Measurements from ENCODE around the gene ARIH1.

The ARIH1 gene

DNA sequence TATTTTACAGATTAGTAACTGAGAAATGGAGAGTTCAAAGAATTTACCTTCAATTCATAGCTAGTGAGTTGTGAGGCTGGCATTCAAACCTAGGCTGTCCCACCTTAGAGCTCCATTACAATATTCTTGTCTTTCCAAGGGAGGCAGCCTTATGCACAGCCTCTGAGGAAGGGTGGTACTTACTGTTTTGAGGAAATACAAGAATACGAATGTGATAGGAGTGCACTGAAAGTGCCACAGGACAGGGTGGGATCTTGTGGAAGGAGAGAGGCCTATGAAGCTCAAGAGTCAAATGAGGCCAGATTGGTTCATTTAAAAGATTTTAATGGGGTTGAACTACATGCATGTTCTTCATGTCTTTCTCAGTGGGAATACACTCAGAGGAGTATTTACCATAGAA is 86.3 kb downstream of the ARIH1 start:
- no peak overlapping the region for H3K4me3 ChIP-seq (ENCODE audit: low read depth, low read length)

DNA sequence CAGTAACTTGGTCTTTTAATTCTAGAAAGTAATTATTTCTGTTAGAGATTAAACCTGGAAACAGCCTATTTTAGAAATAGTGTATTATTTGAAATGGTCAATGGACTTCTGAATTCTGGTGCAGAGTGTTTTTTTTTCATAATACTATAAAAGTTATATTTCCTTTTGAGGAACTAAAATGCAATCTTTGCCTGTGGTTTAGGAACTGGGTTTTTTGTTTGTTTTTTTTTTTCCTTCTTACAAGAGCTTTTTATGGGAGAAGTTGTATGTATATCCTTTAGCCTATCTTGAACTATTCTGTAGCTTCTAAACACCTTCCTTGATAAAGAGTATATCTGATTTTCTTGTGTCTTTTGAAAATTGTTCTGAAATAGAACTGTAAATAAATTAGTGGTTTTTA is 88.3 kb downstream of the ARIH1 start:
- H3K4me3 ChIP-seq (ENCODE audit: low read depth, low read length): no peak overlapping the region
- TF ChIP-seq, protein P1, sequence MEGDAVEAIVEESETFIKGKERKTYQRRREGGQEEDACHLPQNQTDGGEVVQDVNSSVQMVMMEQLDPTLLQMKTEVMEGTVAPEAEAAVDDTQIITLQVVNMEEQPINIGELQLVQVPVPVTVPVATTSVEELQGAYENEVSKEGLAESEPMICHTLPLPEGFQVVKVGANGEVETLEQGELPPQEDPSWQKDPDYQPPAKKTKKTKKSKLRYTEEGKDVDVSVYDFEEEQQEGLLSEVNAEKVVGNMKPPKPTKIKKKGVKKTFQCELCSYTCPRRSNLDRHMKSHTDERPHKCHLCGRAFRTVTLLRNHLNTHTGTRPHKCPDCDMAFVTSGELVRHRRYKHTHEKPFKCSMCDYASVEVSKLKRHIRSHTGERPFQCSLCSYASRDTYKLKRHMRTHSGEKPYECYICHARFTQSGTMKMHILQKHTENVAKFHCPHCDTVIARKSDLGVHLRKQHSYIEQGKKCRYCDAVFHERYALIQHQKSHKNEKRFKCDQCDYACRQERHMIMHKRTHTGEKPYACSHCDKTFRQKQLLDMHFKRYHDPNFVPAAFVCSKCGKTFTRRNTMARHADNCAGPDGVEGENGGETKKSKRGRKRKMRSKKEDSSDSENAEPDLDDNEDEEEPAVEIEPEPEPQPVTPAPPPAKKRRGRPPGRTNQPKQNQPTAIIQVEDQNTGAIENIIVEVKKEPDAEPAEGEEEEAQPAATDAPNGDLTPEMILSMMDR (IDR thresholded peaks at IDR 0.05; ENCODE audit: borderline replicate concordance, insufficient read depth, low read depth, low read length): no peak

More for the DNA sequence above, 86.3 kb downstream of the ARIH1 start:
- TF ChIP-seq, protein P1 (IDR thresholded peaks at IDR 0.05; ENCODE audit: borderline replicate concordance, insufficient read depth, low read depth, low read length): no peak

DNA sequence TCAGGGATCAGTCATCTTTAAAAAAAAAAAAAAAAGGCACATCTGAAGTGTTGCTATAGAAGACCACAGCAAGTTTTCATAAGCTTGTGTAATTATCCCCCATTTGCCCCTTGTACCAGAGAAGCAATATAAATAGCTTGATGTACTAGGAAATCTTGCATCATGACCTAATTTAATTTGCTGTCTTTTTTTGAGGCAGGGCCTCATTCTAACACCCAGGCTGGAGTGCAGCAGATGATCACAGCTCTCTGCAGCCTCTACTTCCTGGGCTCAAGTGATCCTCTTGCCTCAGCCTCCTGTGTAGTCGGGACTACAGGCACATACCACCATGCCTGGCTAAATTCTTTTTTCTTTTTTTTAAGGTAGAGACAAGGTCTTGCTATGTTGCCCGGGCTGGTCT is 88.7 kb downstream of the ARIH1 start:
- TF ChIP-seq, protein P1 (IDR thresholded peaks at IDR 0.05; ENCODE audit: borderline replicate concordance, insufficient read depth, low read depth, low read length): no peak
- H3K4me3 ChIP-seq (ENCODE audit: low read depth, low read length): no peak overlapping the region

DNA sequence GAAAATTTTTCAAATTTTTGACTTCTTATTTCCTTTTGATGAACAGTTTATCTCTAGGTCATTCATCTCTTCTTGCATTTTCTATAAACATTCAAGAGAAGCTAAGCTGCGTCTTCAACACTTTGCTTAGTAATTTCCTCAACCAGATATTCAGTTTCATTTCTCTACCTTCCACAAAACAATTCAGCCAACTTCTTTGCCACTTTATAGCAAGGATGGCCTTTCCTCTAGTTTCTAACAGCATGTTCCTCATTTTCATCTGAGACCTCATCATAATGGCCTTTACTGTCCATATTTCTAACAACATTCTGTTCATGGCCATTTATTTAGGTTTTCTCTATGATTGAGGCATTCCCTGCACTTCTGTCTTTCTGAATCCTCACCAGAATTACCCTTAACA is 90.0 kb downstream of the ARIH1 start:
- no peak overlapping the region for H3K4me3 ChIP-seq (ENCODE audit: low read depth, low read length)
- TF ChIP-seq, protein P1 (IDR thresholded peaks at IDR 0.05; ENCODE audit: borderline replicate concordance, insufficient read depth, low read depth, low read length): no peak

DNA sequence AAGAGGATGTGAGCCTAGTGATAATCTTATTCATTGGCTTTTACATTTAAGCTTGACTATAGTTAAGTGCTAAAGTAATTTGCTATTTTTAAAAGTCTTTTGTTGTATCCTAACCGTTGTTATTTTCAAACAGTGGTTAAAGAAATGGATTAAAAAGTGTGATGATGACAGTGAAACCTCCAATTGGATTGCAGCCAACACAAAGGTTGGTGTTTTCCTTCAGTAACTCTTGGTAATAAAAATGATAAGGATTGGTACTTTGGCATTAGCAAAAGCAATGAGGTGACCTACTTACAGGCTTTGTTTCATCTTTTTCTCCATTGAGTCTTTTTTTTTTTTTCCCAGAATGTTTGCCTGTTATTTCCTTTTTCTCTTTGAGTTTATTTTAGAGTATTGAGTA is 92.8 kb downstream of the ARIH1 start:
- TF ChIP-seq, protein P1 (IDR thresholded peaks at IDR 0.05; ENCODE audit: borderline replicate concordance, insufficient read depth, low read depth, low read length): no peak
- H3K4me3 ChIP-seq (ENCODE audit: low read depth, low read length): no peak overlapping the region

DNA sequence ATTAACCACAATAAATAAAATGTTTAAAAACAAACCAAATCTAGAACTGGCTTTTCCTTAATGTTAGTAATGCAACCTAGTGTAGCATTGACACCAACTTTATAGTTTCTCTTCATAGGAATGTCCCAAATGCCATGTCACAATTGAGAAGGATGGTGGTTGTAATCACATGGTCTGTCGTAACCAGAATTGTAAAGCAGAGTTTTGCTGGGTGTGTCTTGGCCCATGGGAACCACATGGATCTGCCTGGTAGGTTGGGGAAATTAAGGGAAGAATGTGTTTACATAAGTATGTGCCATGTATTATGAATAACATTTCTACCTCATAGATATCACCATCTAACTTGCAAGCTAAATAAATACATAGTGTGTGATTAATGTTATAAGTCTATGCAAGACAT is 95.9 kb downstream of the ARIH1 start:
- no peak overlapping the region for H3K4me3 ChIP-seq (ENCODE audit: low read depth, low read length)
- TF ChIP-seq, protein P1 (IDR thresholded peaks at IDR 0.05; ENCODE audit: borderline replicate concordance, insufficient read depth, low read depth, low read length): no peak

DNA sequence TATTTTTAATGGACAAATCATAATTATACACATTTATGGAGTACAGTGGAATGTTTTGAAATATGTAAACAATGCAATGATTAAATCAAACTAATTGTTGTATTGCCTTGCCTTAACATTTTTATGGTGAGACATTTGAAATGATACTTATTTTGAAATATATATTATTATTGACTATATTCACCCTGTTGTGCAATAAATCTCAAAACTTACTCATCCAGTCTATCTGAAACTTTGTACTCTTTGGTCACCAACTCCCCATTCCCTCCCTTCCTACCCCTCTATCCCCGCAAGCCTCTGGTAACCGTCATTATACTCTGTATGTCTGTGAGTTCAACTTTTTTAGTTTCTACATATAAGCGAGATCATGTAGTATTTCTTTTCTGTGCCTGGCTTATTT is 105.7 kb downstream of the ARIH1 start:
- no peak overlapping the region for H3K4me3 ChIP-seq (ENCODE audit: low read depth, low read length)
- TF ChIP-seq, protein P1 (IDR thresholded peaks at IDR 0.05; ENCODE audit: borderline replicate concordance, insufficient read depth, low read depth, low read length): no peak
